Measurements from ENCODE around the gene UBE2QL1.

UBE2QL1 gene

GRCh38 chr5:6458833-6459232, 10.2 kb downstream of the UBE2QL1 start:
- Histone ChIP-seq H3K4me1 (ENCODE audit: control insufficient read depth in 1 of 2, insufficient read depth in 2 of 2, low read length in 2 of 2) (peaks cover 0 to 7% of the 10 kb centered on the region in 2 donors), H3K36me3 (ENCODE audit: control insufficient read depth in 1 of 2, insufficient read depth in 2 of 2, low read length in 2 of 2) (no peaks in the 10 kb centered on the region), H3K9me3 (ENCODE audit: control insufficient read depth in 1 of 2, low read length in 2 of 2) (no peaks in the 10 kb centered on the region), H3K27me3 (ENCODE audit: low read depth, low read length) (no peaks in the 10 kb centered on the region), H3K27ac (ENCODE audit: low read length) (no peak overlapping the region), H3K4me3 (ENCODE audit: low read depth in 1 of 2, low read length in 2 of 2) (no peak overlapping the region)

GRCh38 chr5:6459896-6460295, 11.2 kb downstream of the UBE2QL1 start:
- H3K4me1 ChIP-seq (ENCODE audit: control insufficient read depth in 1 of 2, insufficient read depth in 2 of 2, low read length in 2 of 2): no peaks in the 10 kb centered on the region
- H3K27me3 ChIP-seq (ENCODE audit: low read depth, low read length): no peaks in the 10 kb centered on the region
- H3K4me3 ChIP-seq (ENCODE audit: low read depth in 1 of 2, low read length in 2 of 2): no peak overlapping the region
- H3K27ac ChIP-seq (ENCODE audit: low read length): no peak overlapping the region
- H3K36me3 ChIP-seq (ENCODE audit: control insufficient read depth in 1 of 2, insufficient read depth in 2 of 2, low read length in 2 of 2): no peaks in the 10 kb centered on the region
- H3K9me3 ChIP-seq (ENCODE audit: control insufficient read depth in 1 of 2, low read length in 2 of 2): no peaks in the 10 kb centered on the region

GRCh38 chr5:6461006-6461405, 12.3 kb downstream of the UBE2QL1 start:
- H3K36me3 ChIP-seq (ENCODE audit: control insufficient read depth in 1 of 2, insufficient read depth in 2 of 2, low read length in 2 of 2): no peaks in the 10 kb centered on the region
- H3K4me1 ChIP-seq (ENCODE audit: control insufficient read depth in 1 of 2, insufficient read depth in 2 of 2, low read length in 2 of 2): no peaks in the 10 kb centered on the region
- no peaks in the 10 kb centered on the region for H3K9me3 ChIP-seq (ENCODE audit: control insufficient read depth in 1 of 2, low read length in 2 of 2)
- no peaks in the 10 kb centered on the region for H3K27me3 ChIP-seq (ENCODE audit: low read depth, low read length)
- no peak overlapping the region for H3K27ac ChIP-seq (ENCODE audit: low read length)
- no peak overlapping the region for H3K4me3 ChIP-seq (ENCODE audit: low read depth in 1 of 2, low read length in 2 of 2)

GRCh38 chr5:6461793-6462650, 13.4 kb downstream of the UBE2QL1 start:
- H3K36me3 ChIP-seq (ENCODE audit: control insufficient read depth in 1 of 2, insufficient read depth in 2 of 2, low read length in 2 of 2): no peaks in the 10 kb centered on the region
- no peaks in the 10 kb centered on the region for H3K27me3 ChIP-seq (ENCODE audit: low read depth, low read length)
- no peak overlapping the region for H3K27ac ChIP-seq (ENCODE audit: low read length)
- no peaks in the 10 kb centered on the region for H3K9me3 ChIP-seq (ENCODE audit: control insufficient read depth in 1 of 2, low read length in 2 of 2)
- H3K4me1 ChIP-seq (ENCODE audit: control insufficient read depth in 1 of 2, insufficient read depth in 2 of 2, low read length in 2 of 2): no peaks in the 10 kb centered on the region
- H3K4me3 ChIP-seq (ENCODE audit: low read depth in 1 of 2, low read length in 2 of 2): no peak overlapping the region

- Histone ChIP-seq H3K27ac (ENCODE audit: low read length) (no peak overlapping the region), H3K4me3 (ENCODE audit: low read depth in 1 of 2, low read length in 2 of 2) (no peak overlapping the region), H3K4me1 (ENCODE audit: control insufficient read depth in 1 of 2, insufficient read depth in 2 of 2, low read length in 2 of 2) (no peaks in the 10 kb centered on the region), H3K9me3 (ENCODE audit: control insufficient read depth in 1 of 2, low read length in 2 of 2) (no peaks in the 10 kb centered on the region), H3K27me3 (ENCODE audit: low read depth, low read length) (no peaks in the 10 kb centered on the region), H3K36me3 (ENCODE audit: control insufficient read depth in 1 of 2, insufficient read depth in 2 of 2, low read length in 2 of 2) (no peaks in the 10 kb centered on the region)
Observed at GRCh38 chr5:6462671-6463070, 14.0 kb downstream of the UBE2QL1 start.

GRCh38 chr5:6464441-6464840, 15.8 kb downstream of the UBE2QL1 start:
- Histone ChIP-seq H3K4me3 (ENCODE audit: low read depth in 1 of 2, low read length in 2 of 2) (no peak overlapping the region), H3K36me3 (ENCODE audit: control insufficient read depth in 1 of 2, insufficient read depth in 2 of 2, low read length in 2 of 2) (no peaks in the 10 kb centered on the region), H3K27me3 (ENCODE audit: low read depth, low read length) (no peaks in the 10 kb centered on the region), H3K4me1 (ENCODE audit: control insufficient read depth in 1 of 2, insufficient read depth in 2 of 2, low read length in 2 of 2) (no peaks in the 10 kb centered on the region), H3K27ac (ENCODE audit: low read length) (no peak overlapping the region), H3K9me3 (ENCODE audit: control insufficient read depth in 1 of 2, low read length in 2 of 2) (no peaks in the 10 kb centered on the region)

- no peaks in the 10 kb centered on the region for H3K36me3 ChIP-seq (ENCODE audit: control insufficient read depth in 1 of 2, insufficient read depth in 2 of 2, low read length in 2 of 2)
- no peaks in the 10 kb centered on the region for H3K4me1 ChIP-seq (ENCODE audit: control insufficient read depth in 1 of 2, insufficient read depth in 2 of 2, low read length in 2 of 2)
- H3K27ac ChIP-seq (ENCODE audit: low read length): no peak overlapping the region
- H3K27me3 ChIP-seq (ENCODE audit: low read depth, low read length): no peaks in the 10 kb centered on the region
- no peak overlapping the region for H3K4me3 ChIP-seq (ENCODE audit: low read depth in 1 of 2, low read length in 2 of 2)
- H3K9me3 ChIP-seq (ENCODE audit: control insufficient read depth in 1 of 2, low read length in 2 of 2): no peaks in the 10 kb centered on the region
Observed at GRCh38 chr5:6465831-6466790, 17.5 kb downstream of the UBE2QL1 start.

GRCh38 chr5:6466975-6467567, 18.4 kb downstream of the UBE2QL1 start:
- H3K9me3 ChIP-seq (ENCODE audit: control insufficient read depth in 1 of 2, low read length in 2 of 2): no peaks in the 10 kb centered on the region
- H3K27me3 ChIP-seq (ENCODE audit: low read depth, low read length): no peaks in the 10 kb centered on the region
- no peaks in the 10 kb centered on the region for H3K36me3 ChIP-seq (ENCODE audit: control insufficient read depth in 1 of 2, insufficient read depth in 2 of 2, low read length in 2 of 2)
- no peak overlapping the region for H3K4me3 ChIP-seq (ENCODE audit: low read depth in 1 of 2, low read length in 2 of 2)
- H3K4me1 ChIP-seq (ENCODE audit: control insufficient read depth in 1 of 2, insufficient read depth in 2 of 2, low read length in 2 of 2): no peaks in the 10 kb centered on the region
- H3K27ac ChIP-seq (ENCODE audit: low read length): no peak overlapping the region

GRCh38 chr5:6467591-6467990, 18.9 kb downstream of the UBE2QL1 start:
- no peaks in the 10 kb centered on the region for H3K9me3 ChIP-seq (ENCODE audit: control insufficient read depth in 1 of 2, low read length in 2 of 2)
- no peaks in the 10 kb centered on the region for H3K27me3 ChIP-seq (ENCODE audit: low read depth, low read length)
- H3K36me3 ChIP-seq (ENCODE audit: control insufficient read depth in 1 of 2, insufficient read depth in 2 of 2, low read length in 2 of 2): no peaks in the 10 kb centered on the region
- H3K27ac ChIP-seq (ENCODE audit: low read length): no peak overlapping the region
- H3K4me1 ChIP-seq (ENCODE audit: control insufficient read depth in 1 of 2, insufficient read depth in 2 of 2, low read length in 2 of 2): no peaks in the 10 kb centered on the region
- no peak overlapping the region for H3K4me3 ChIP-seq (ENCODE audit: low read depth in 1 of 2, low read length in 2 of 2)

GRCh38 chr5:6468104-6468503, 19.4 kb downstream of the UBE2QL1 start:
- no peaks in the 10 kb centered on the region for H3K9me3 ChIP-seq (ENCODE audit: control insufficient read depth in 1 of 2, low read length in 2 of 2)
- H3K27ac ChIP-seq (ENCODE audit: low read length): no peak overlapping the region
- no peak overlapping the region for H3K4me3 ChIP-seq (ENCODE audit: low read depth in 1 of 2, low read length in 2 of 2)
- no peaks in the 10 kb centered on the region for H3K36me3 ChIP-seq (ENCODE audit: control insufficient read depth in 1 of 2, insufficient read depth in 2 of 2, low read length in 2 of 2)
- H3K4me1 ChIP-seq (ENCODE audit: control insufficient read depth in 1 of 2, insufficient read depth in 2 of 2, low read length in 2 of 2): no peaks in the 10 kb centered on the region
- H3K27me3 ChIP-seq (ENCODE audit: low read depth, low read length): no peaks in the 10 kb centered on the region

GRCh38 chr5:6468870-6469269, 20.2 kb downstream of the UBE2QL1 start:
- Histone ChIP-seq H3K27me3 (ENCODE audit: low read depth, low read length) (no peaks in the 10 kb centered on the region), H3K4me1 (ENCODE audit: control insufficient read depth in 1 of 2, insufficient read depth in 2 of 2, low read length in 2 of 2) (no peaks in the 10 kb centered on the region), H3K27ac (ENCODE audit: low read length) (no peak overlapping the region), H3K9me3 (ENCODE audit: control insufficient read depth in 1 of 2, low read length in 2 of 2) (no peaks in the 10 kb centered on the region), H3K4me3 (ENCODE audit: low read depth in 1 of 2, low read length in 2 of 2) (no peak overlapping the region), H3K36me3 (ENCODE audit: control insufficient read depth in 1 of 2, insufficient read depth in 2 of 2, low read length in 2 of 2) (no peaks in the 10 kb centered on the region)
